SK-N-SH treated with all-trans-retinoic acid at 6 μM for 48 hours (cell line): ENCODE results near the gene KRTAP5-2.

Experiments used
- ATAC-seq: fragments of 200-7000 bp; cut with Tn5 transposase; 3 replicates; pipeline ENCODE4 v1.9.1; 2020; ENCODE audit warnings: mild to moderate bottlenecking, moderate library complexity
- ARNTL ChIP-seq: fragments of 450-650 bp; formaldehyde crosslinking; IDR thresholded peaks from 2 replicates; pipeline ENCODE4 v1.5.0; 2020; ENCODE audit warnings: low read depth, mild to moderate bottlenecking, moderate library complexity, borderline replicate concordance
- CSDC2 ChIP-seq: fragments of 250-450 bp; sonication (Bioruptor Pico); IDR thresholded peaks from 2 replicates; pipeline ENCODE4 v1.5.0; 2020; ENCODE audit warnings: mild to moderate bottlenecking, moderate library complexity
- ESRRG ChIP-seq: fragments of 250-450 bp; sonication (Bioruptor Pico); IDR thresholded peaks from 2 replicates; pipeline ENCODE4 v1.6.1; 2021; ENCODE audit warnings: mild to moderate bottlenecking
- GLIS3 ChIP-seq: fragments of 250-450 bp; sonication (Bioruptor Pico); IDR thresholded peaks from 2 replicates; pipeline ENCODE4 v1.5.0; 2020; ENCODE audit warnings: mild to moderate bottlenecking, moderate library complexity
- ISL1 ChIP-seq: fragments of 250-450 bp; sonication (Bioruptor Pico); IDR thresholded peaks from 2 replicates; pipeline ENCODE4 v2.1.2; 2022; ENCODE audit warnings: mild to moderate bottlenecking, moderate library complexity
- PATZ1 ChIP-seq: fragments of 250-450 bp; sonication (Bioruptor Pico); IDR thresholded peaks from 2 replicates; pipeline ENCODE4 v1.8.0; 2020; ENCODE audit warnings: mild to moderate bottlenecking, moderate library complexity, borderline replicate concordance
- POU6F1 ChIP-seq: fragments of 250-450 bp; sonication (Bioruptor Pico); IDR thresholded peaks from 2 replicates; pipeline ENCODE4 v1.8.0; 2021; ENCODE audit warnings: low read depth, mild to moderate bottlenecking, moderate library complexity, borderline replicate concordance
- PPARA ChIP-seq: fragments of 250-450 bp; sonication (Bioruptor Pico); IDR thresholded peaks from 2 replicates; pipeline ENCODE4 v1.5.0; 2020; ENCODE audit warnings: mild to moderate bottlenecking, borderline replicate concordance
- RARB ChIP-seq: fragments of 250-450 bp; sonication (Bioruptor Pico); IDR thresholded peaks from 2 replicates; pipeline ENCODE4 v1.8.0; 2021; ENCODE audit warnings: mild to moderate bottlenecking, moderate library complexity
- SNAI2 ChIP-seq: fragments of 250-450 bp; sonication (Bioruptor Pico); IDR thresholded peaks from 2 replicates; pipeline ENCODE4 v1.5.0; 2020; ENCODE audit warnings: mild to moderate bottlenecking, moderate library complexity
- TCF4 ChIP-seq: fragments of 250-450 bp; sonication (Bioruptor Pico); IDR thresholded peaks from 2 replicates; pipeline ENCODE4 v1.8.0; 2021; ENCODE audit warnings: mild to moderate bottlenecking, moderate library complexity, borderline replicate concordance
- TOX ChIP-seq: fragments of 250-450 bp; sonication (Bioruptor Pico); IDR thresholded peaks from 2 replicates; pipeline ENCODE4 v1.8.0; 2021; ENCODE audit warnings: mild to moderate bottlenecking, moderate library complexity, borderline replicate concordance
- TSHZ2 ChIP-seq: fragments of 250-450 bp; sonication (Bioruptor Pico); IDR thresholded peaks from 2 replicates; pipeline ENCODE4 v1.5.0; 2020; ENCODE audit warnings: mild to moderate bottlenecking, moderate library complexity
- ZC3H10 ChIP-seq: fragments of 250-450 bp; sonication (Bioruptor Pico); IDR thresholded peaks from 2 replicates; pipeline ENCODE4 v1.5.1; 2021; ENCODE audit warnings: mild to moderate bottlenecking, moderate library complexity
- ZFP3 ChIP-seq: fragments of 250-450 bp; sonication (Bioruptor Pico); IDR thresholded peaks from 2 replicates; pipeline ENCODE4 v1.5.0; 2020; ENCODE audit warnings: mild to moderate bottlenecking, moderate library complexity
- ZFP30 ChIP-seq: fragments of 450-650 bp; formaldehyde crosslinking; IDR thresholded peaks from 2 replicates; pipeline ENCODE4 v1.5.0; 2022; ENCODE audit warnings: mild to moderate bottlenecking, moderate library complexity
- ZNF70 ChIP-seq: fragments of 450-650 bp; formaldehyde crosslinking; IDR thresholded peaks from 2 replicates; pipeline ENCODE4 v1.5.0; 2020; ENCODE audit warnings: mild to moderate bottlenecking, moderate library complexity
- ZNF8 ChIP-seq: fragments of 450-650 bp; formaldehyde crosslinking; IDR thresholded peaks from 2 replicates; pipeline ENCODE4 v1.5.0; 2020; ENCODE audit warnings: mild to moderate bottlenecking, moderate library complexity

Gene KRTAP5-2

GRCh38 chr11:1565173-1565903 is 32.8 kb downstream of the KRTAP5-2 start:
- no peak for ATAC-seq
- TF ChIP-seq PPARA (no peak), PATZ1 (CRISPR knock-in tag) (no peak), CSDC2 (CRISPR knock-in tag) (no peak), ARNTL (CRISPR knock-in tag) (no peak), TCF4 (CRISPR knock-in tag) (no peak), ESRRG (CRISPR knock-in tag) (no peak), TOX (CRISPR knock-in tag) (no peak), TSHZ2 (CRISPR knock-in tag) (no peak), ZNF70 (CRISPR knock-in tag) (no peak), RARB (CRISPR knock-in tag) (no peak), ZFP3 (no peak)
- TF ChIP-seq, all 23 proteins: peak for 0

GRCh38 chr11:1564535-1565172 is 33.4 kb downstream of the KRTAP5-2 start:
- peak; percentile 52 for ATAC-seq
- TF ChIP-seq ESRRG (CRISPR knock-in tag) (no peak), RARB (CRISPR knock-in tag) (no peak), ZNF8 (CRISPR knock-in tag) (no peak), TCF4 (CRISPR knock-in tag) (no peak), TSHZ2 (CRISPR knock-in tag) (no peak), GLIS3 (no peak), PATZ1 (CRISPR knock-in tag) (no peak), ISL1 (CRISPR knock-in tag) (no peak), POU6F1 (CRISPR knock-in tag) (no peak), TOX (CRISPR knock-in tag) (no peak), ZNF70 (CRISPR knock-in tag) (no peak), ZFP30 (CRISPR knock-in tag) (no peak), ARNTL (CRISPR knock-in tag) (no peak), ZFP3 (no peak), ZC3H10 (CRISPR knock-in tag) (no peak), SNAI2 (no peak), PPARA (no peak)
